Trophoblast cell (in vitro differentiated cells and primary cell): Measurements from ENCODE around the gene CCDC6.

Experiments used
- DNase-seq, 2 donors: peaks; one replicate each; pipeline ENCODE4 v3.0.0-alpha.2; 2016
- H2AFZ ChIP-seq: 2 replicates; pipeline ENCODE4 v1.6.1; 2013; ENCODE audit warnings: low read length, moderate library complexity, mild to moderate bottlenecking; ENCODE audit not compliant: insufficient read depth, poor library complexity
- H2AK5ac ChIP-seq: 2 replicates; pipeline ENCODE4 v1.6.1; 2013; ENCODE audit warnings: mild to moderate bottlenecking, low read length
- H2BK120ac ChIP-seq: 2 replicates; pipeline ENCODE4 v1.6.1; 2013; ENCODE audit warnings: low read length, mild to moderate bottlenecking, moderate library complexity; ENCODE audit not compliant: insufficient read depth, poor library complexity
- H2BK12ac ChIP-seq: 2 replicates; pipeline ENCODE4 v1.6.1; 2013; ENCODE audit warnings: mild to moderate bottlenecking, low read length, moderate library complexity
- H2BK5ac ChIP-seq: 2 replicates; pipeline ENCODE4 v1.6.1; 2013; ENCODE audit warnings: low read length, low read depth, moderate library complexity, mild to moderate bottlenecking; ENCODE audit not compliant: poor library complexity
- H3K14ac ChIP-seq: 2 replicates; pipeline ENCODE4 v1.6.1; 2013; ENCODE audit warnings: mild to moderate bottlenecking, low read length
- H3K18ac ChIP-seq: 2 replicates; pipeline ENCODE4 v1.6.1; 2013; ENCODE audit warnings: mild to moderate bottlenecking, low read length
- H3K23ac ChIP-seq: 2 replicates; pipeline ENCODE4 v1.6.1; 2013; ENCODE audit warnings: low read length
- H3K27ac ChIP-seq: 2 replicates; pipeline ENCODE4 v1.5.1; 2013; ENCODE audit warnings: low read depth, mild to moderate bottlenecking, inconsistent platforms, low read length, moderate library complexity
- H3K27me3 ChIP-seq: 2 replicates; pipeline ENCODE4 v1.6.1; 2013; ENCODE audit warnings: inconsistent platforms, mild to moderate bottlenecking, low read length, moderate library complexity; ENCODE audit not compliant: insufficient read depth
- H3K36me3 ChIP-seq, 2 experiments: 1 replicate in 1 of 2; 2 replicates in 1 of 2; pipeline ENCODE4 v1.6.1; 2013; ENCODE audit warnings: low read length in 2 of 2, mild to moderate bottlenecking in 2 of 2, moderate library complexity in 1 of 2; ENCODE audit not compliant: insufficient read depth in 2 of 2, control insufficient read depth in 1 of 2
- H3K4ac ChIP-seq: 2 replicates; pipeline ENCODE4 v1.6.1; 2013; ENCODE audit warnings: low read depth, mild to moderate bottlenecking, low read length, moderate library complexity
- H3K4me1 ChIP-seq, 2 experiments: 1 replicate in 1 of 2; 2 replicates in 1 of 2; pipeline ENCODE4 v1.6.1; 2013; ENCODE audit warnings: low read length in 2 of 2, mild to moderate bottlenecking in 2 of 2, moderate library complexity in 1 of 2; ENCODE audit not compliant: insufficient read depth in 2 of 2, control insufficient read depth in 1 of 2
- H3K4me2 ChIP-seq: 2 replicates; pipeline ENCODE4 v1.6.1; 2013; ENCODE audit warnings: inconsistent platforms, mild to moderate bottlenecking, low read length, moderate library complexity
- H3K4me3 ChIP-seq: 2 replicates; pipeline ENCODE4 v1.5.1; 2013; ENCODE audit warnings: mild to moderate bottlenecking, low read depth, low read length, inconsistent platforms
- H3K79me1 ChIP-seq: one replicate; pipeline ENCODE4 v1.6.1; 2013; ENCODE audit warnings: low read length
- H3K79me2 ChIP-seq: 2 replicates; pipeline ENCODE4 v1.6.1; 2013; ENCODE audit warnings: low read length, mild to moderate bottlenecking; ENCODE audit not compliant: control insufficient read depth, insufficient read depth, poor library complexity
- H3K9ac ChIP-seq: 2 replicates; pipeline ENCODE4 v1.6.1; 2013; ENCODE audit warnings: mild to moderate bottlenecking, low read length
- H3K9me3 ChIP-seq: 2 replicates; pipeline ENCODE4 v1.6.1; 2013; ENCODE audit warnings: low read depth, mild to moderate bottlenecking, control low read depth, inconsistent platforms, low read length; ENCODE audit not compliant: insufficient read depth
- H4K12ac ChIP-seq: 2 replicates; pipeline ENCODE4 v1.6.1; 2013; ENCODE audit warnings: low read depth, mild to moderate bottlenecking, low read length, moderate library complexity
- H4K8ac ChIP-seq: 2 replicates; pipeline ENCODE4 v1.6.1; 2013; ENCODE audit warnings: low read depth, mild to moderate bottlenecking, low read length, moderate library complexity
- H4K91ac ChIP-seq: one replicate; pipeline ENCODE4 v1.6.1; 2013; ENCODE audit warnings: low read depth, mild to moderate bottlenecking, low read length, moderate library complexity
- WGBS: extraction: QIAGEN DNeasy Blood & Tissue Kit; methylation state at CpG from one replicate; pipeline ENCODE4 v1.1.7; 2013; ENCODE audit warnings: missing lambda C conversion rate; ENCODE audit not compliant: insufficient read length, insufficient coverage; ENCODE audit errors: extremely low coverage; 5-methylcytosine and 5-hydroxymethylcytosine counted together

The CCDC6 gene

GRCh38 chr10:59926086-59926485 lies 19.7 kb upstream of the CCDC6 start:
- Histone ChIP-seq H2BK5ac (no peak overlapping the region), H3K27ac (no peak overlapping the region), H2BK120ac (no peak overlapping the region), H4K12ac (no peak overlapping the region), H3K9ac (no peak overlapping the region), H4K8ac (no peak overlapping the region), H3K4me2 (no peak overlapping the region), H2AFZ (no peak overlapping the region), H2BK12ac (no peak overlapping the region), H3K27me3 (no peaks in the 10 kb centered on the region), H2AK5ac (no peak overlapping the region), H3K14ac (no peak overlapping the region), H3K4ac (no peak overlapping the region), H3K4me1 (no peaks in the 10 kb centered on the region), H3K79me2 (no peaks in the 10 kb centered on the region), H4K91ac (no peak overlapping the region), H3K36me3 (no peaks in the 10 kb centered on the region), H3K79me1 (no peaks in the 10 kb centered on the region), H3K23ac (no peak overlapping the region), H3K9me3 (no peaks in the 10 kb centered on the region), H3K18ac (no peak overlapping the region), H3K4me3 (no peak overlapping the region)
- no peak for DNase-seq
- no CpG with 5 or more reads among the region's 2 CpGs for whole genome bisulfite sequencing

- no peaks in the 10 kb centered on the region for H3K27me3 ChIP-seq
- H2BK5ac ChIP-seq: no peak overlapping the region
- H3K14ac ChIP-seq: no peak overlapping the region
- no peak overlapping the region for H3K4me2 ChIP-seq
- H4K12ac ChIP-seq: no peak overlapping the region
- no peak overlapping the region for H3K18ac ChIP-seq
- no peaks in the 10 kb centered on the region for H3K36me3 ChIP-seq
- no peak overlapping the region for H2BK120ac ChIP-seq
- H4K91ac ChIP-seq: no peak overlapping the region
- WGBS: no CpG with 5 or more reads among the region's 3 CpGs
- H3K79me2 ChIP-seq: no peaks in the 10 kb centered on the region
- H3K79me1 ChIP-seq: no peaks in the 10 kb centered on the region
- H3K4me1 ChIP-seq: no peaks in the 10 kb centered on the region
- no peak overlapping the region for H4K8ac ChIP-seq
- no peak overlapping the region for H3K4me3 ChIP-seq
- DNase-seq: no peak
- H3K23ac ChIP-seq: no peak overlapping the region
- no peak overlapping the region for H3K27ac ChIP-seq
- H2AFZ ChIP-seq: no peak overlapping the region
- no peaks in the 10 kb centered on the region for H3K9me3 ChIP-seq
- H2AK5ac ChIP-seq: no peak overlapping the region
- no peak overlapping the region for H3K4ac ChIP-seq
- no peak overlapping the region for H2BK12ac ChIP-seq
- H3K9ac ChIP-seq: no peak overlapping the region
Observed at GRCh38 chr10:59922907-59923306, 16.6 kb upstream of the CCDC6 start.

GRCh38 chr10:59917922-59918321 lies 11.6 kb upstream of the CCDC6 start:
- no CpG with 5 or more reads among the region's 1 CpG for WGBS
- no peak overlapping the region for H2AK5ac ChIP-seq

GRCh38 chr10:59913547-59914237 lies 7.3 kb upstream of the CCDC6 start:
- Histone ChIP-seq H3K14ac (no peak overlapping the region), H3K23ac (no peak overlapping the region), H2BK5ac (no peak overlapping the region), H3K27me3 (no peaks in the 10 kb centered on the region), H2AK5ac (no peak overlapping the region), H3K27ac (no peak overlapping the region), H4K91ac (no peak overlapping the region), H3K4ac (no peak overlapping the region), H3K9ac (no peak overlapping the region), H3K4me3 (no peak overlapping the region), H4K8ac (no peak overlapping the region), H3K4me2 (no peak overlapping the region), H2AFZ (no peak overlapping the region), H3K18ac (no peak overlapping the region), H4K12ac (no peak overlapping the region), H2BK12ac (no peak overlapping the region), H2BK120ac (no peak overlapping the region), H3K9me3 (no peaks in the 10 kb centered on the region), H3K79me2 (no peaks in the 10 kb centered on the region), H3K4me1 (peaks cover 0 to 2% of the 10 kb centered on the region in 2 experiments), H3K36me3 (no peaks in the 10 kb centered on the region), H3K79me1 (peaks cover 2% of the 10 kb centered on the region)
- DNase-seq: no peak

More at GRCh38 chr10:59917922-59918321, 11.6 kb upstream of the CCDC6 start:
- no peaks in the 10 kb centered on the region for H3K9me3 ChIP-seq
- H3K14ac ChIP-seq: no peak overlapping the region
- H3K27ac ChIP-seq: no peak overlapping the region
- H3K4me3 ChIP-seq: no peak overlapping the region
- H3K18ac ChIP-seq: no peak overlapping the region
- no peak overlapping the region for H2BK5ac ChIP-seq
- no peaks in the 10 kb centered on the region for H3K36me3 ChIP-seq
- no peak overlapping the region for H3K9ac ChIP-seq
- no peak overlapping the region for H2BK12ac ChIP-seq
- no peak overlapping the region for H4K12ac ChIP-seq
- H4K8ac ChIP-seq: no peak overlapping the region
- no peak overlapping the region for H2BK120ac ChIP-seq
- no peaks in the 10 kb centered on the region for H3K79me2 ChIP-seq
- H3K4ac ChIP-seq: no peak overlapping the region
- H3K4me1 ChIP-seq: no peaks in the 10 kb centered on the region
- no peak overlapping the region for H2AFZ ChIP-seq
- no peak overlapping the region for H3K4me2 ChIP-seq
- H3K23ac ChIP-seq: no peak overlapping the region
- H3K27me3 ChIP-seq: no peaks in the 10 kb centered on the region
- DNase-seq: no peak
- no peaks in the 10 kb centered on the region for H3K79me1 ChIP-seq
- no peak overlapping the region for H4K91ac ChIP-seq
